ENCODE results near the gene TMEM72.

DNA sequence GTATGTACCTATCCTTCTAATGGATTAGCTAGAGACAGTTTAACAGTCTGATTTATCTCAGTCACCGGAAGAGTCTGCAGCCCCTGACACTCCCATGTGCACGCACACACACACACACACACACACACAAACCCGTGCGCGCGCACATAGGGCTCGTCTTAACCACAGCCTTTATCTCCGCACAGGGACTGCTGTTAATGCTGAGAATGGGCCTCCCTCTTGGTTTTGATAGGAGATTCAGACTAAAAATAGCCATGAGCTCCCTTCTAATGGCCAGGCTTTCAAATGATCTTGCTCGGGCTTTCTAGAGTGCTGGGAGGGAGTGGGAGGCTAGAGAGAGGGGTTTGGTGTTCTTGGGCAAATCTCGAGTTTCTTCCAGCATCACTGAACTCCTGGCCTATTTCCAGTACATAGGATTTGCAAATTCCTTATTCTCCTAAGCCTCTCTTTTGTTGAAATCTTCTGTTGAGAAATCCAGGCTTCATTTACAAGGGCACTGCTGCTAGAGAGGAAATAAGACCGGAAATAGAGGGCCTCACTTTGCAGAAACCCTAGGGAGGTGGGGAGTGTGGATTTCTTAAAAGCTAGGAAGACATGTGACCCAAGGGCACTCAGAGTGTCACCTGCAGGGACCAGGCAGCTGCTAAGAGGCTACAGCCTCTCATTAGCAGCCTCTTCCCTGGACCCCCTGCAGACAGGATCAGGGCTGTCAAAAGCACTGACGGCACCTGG lies 2.4 kb downstream of the TMEM72 start:
- TF ChIP-seq, protein P1, sequence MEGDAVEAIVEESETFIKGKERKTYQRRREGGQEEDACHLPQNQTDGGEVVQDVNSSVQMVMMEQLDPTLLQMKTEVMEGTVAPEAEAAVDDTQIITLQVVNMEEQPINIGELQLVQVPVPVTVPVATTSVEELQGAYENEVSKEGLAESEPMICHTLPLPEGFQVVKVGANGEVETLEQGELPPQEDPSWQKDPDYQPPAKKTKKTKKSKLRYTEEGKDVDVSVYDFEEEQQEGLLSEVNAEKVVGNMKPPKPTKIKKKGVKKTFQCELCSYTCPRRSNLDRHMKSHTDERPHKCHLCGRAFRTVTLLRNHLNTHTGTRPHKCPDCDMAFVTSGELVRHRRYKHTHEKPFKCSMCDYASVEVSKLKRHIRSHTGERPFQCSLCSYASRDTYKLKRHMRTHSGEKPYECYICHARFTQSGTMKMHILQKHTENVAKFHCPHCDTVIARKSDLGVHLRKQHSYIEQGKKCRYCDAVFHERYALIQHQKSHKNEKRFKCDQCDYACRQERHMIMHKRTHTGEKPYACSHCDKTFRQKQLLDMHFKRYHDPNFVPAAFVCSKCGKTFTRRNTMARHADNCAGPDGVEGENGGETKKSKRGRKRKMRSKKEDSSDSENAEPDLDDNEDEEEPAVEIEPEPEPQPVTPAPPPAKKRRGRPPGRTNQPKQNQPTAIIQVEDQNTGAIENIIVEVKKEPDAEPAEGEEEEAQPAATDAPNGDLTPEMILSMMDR (IDR thresholded peaks at IDR 0.05; ENCODE audit: poor library complexity): no peak
- no peak for TF ChIP-seq EZH2phosphoT487 (IDR thresholded peaks at IDR 0.05; ENCODE audit: low read depth, severe bottlenecking, unreplicated experiment)

All from hepatocyte (in vitro differentiated cells).